ENCODE measurements around the gene APH1B.
A peak's percentile ranks its signal among the peaks of the same experiment; 100 is the strongest.
"Not testable (repeated sequence)": the region's sequence is repeated elsewhere in the genome, so short reads cannot be mapped to it uniquely, and the experiment has no call there.

Gene APH1B

GRCh38 chr15:63301088-63301487 is 23.7 kb downstream of the APH1B start:
- DNase-seq = no peak

- no peak for DNase-seq
Measured at GRCh38 chr15:63305260-63305659, 27.9 kb downstream of the APH1B start.

- peak; percentile 4 for DNase-seq
Measured at GRCh38 chr15:63306492-63307073, 29.2 kb downstream of the APH1B start.

GRCh38 chr15:63308491-63308890 is 31.1 kb downstream of the APH1B start:
- DNase-seq = no peak

GRCh38 chr15:63308947-63309346 is 31.5 kb downstream of the APH1B start:
- DNase-seq = no peak

GRCh38 chr15:63310646-63311045 is 33.2 kb downstream of the APH1B start:
- DNase-seq = no peak

- DNase-seq = no peak
Measured at GRCh38 chr15:63312286-63312685, 34.9 kb downstream of the APH1B start.

GRCh38 chr15:63313825-63314224 is 36.4 kb downstream of the APH1B start:
- no peak for DNase-seq

DNA sequence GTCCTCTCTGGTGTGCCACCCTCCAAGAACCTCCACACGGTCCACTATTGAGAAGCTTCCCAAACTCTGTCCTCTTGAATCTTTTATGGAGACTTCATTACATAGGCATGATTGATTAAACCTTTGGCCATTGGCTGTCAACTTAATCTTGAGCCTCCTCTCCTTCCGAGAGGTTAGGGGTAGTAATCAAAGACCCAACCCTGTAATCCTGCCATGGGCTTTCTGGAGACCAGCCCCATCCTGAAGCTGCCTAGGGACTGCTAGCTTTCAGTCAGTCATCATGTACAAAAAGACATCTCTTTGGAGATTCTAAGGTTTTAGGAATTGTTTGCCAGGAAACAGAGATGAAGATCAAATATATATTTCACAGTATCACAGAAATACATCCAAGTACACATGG is 37.0 kb downstream of the APH1B start:
- no peak for DNase-seq

- DNase-seq = no peak
Measured at GRCh38 chr15:63318344-63318743, 40.9 kb downstream of the APH1B start.

GRCh38 chr15:63319065-63319464 is 41.7 kb downstream of the APH1B start:
- no peak for DNase-seq

DNA sequence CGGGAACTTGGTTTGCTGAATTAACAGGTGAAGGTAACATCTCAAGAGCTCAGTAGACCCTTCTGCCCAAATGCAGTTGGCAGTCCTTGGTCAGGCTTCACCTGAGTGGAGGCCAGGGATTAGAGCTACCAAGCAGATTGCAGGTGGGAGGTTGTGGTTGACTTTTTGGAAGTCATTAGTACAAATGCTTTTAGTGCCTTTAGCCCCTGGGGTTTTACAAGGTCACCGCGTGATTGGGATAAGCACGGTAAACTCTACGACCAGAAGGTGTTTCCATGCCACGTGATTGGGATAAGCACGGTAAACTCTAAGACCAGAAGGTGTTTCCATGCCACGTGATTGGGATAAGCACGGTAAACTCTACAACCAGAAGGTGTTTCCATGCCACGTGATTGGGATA is 43.0 kb downstream of the APH1B start:
- not testable (repeated sequence) for DNase-seq

DNA sequence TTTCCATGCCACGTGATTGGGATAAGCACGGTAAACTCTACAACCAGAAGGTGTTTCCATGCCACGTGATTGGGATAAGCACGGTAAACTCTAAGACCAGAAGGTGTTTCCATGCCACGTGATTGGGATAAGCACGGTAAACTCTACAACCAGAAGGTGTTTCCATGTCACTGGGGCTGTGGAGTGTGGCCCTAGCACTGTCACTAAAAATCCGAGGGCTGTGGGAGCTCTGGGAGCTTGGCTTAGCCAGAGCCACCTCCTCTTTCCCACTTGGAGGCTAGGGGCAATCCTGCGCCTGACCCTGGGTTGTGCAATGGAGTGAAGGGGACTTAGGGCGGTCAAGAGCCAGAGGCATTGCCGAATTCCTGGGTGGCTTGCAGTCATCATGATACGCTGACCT is 43.6 kb downstream of the APH1B start:
- DNase-seq = not testable (repeated sequence)

DNA sequence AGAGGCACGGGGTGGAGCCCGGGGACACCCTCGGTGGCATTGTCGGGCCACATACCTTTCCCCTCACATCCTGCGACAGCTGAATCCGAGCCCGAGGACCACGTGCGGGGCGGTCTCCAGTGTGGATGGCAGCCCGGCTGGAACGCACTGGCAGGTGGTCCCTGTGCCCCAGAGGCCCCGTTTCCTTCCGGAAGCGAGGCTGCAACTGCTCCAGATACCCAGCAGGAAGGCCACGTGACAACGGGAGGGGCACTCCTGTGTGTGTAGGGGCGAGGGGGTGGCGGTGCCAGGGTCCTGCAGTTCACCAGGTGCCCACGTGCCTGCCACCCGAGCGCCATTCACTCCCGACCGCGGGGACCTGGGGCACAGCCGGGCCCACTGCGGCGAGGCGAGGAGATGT is 44.1 kb downstream of the APH1B start:
- no peak for DNase-seq

GRCh38 chr15:63322541-63322940 is 45.1 kb downstream of the APH1B start:
- DNase-seq = no peak

DNA sequence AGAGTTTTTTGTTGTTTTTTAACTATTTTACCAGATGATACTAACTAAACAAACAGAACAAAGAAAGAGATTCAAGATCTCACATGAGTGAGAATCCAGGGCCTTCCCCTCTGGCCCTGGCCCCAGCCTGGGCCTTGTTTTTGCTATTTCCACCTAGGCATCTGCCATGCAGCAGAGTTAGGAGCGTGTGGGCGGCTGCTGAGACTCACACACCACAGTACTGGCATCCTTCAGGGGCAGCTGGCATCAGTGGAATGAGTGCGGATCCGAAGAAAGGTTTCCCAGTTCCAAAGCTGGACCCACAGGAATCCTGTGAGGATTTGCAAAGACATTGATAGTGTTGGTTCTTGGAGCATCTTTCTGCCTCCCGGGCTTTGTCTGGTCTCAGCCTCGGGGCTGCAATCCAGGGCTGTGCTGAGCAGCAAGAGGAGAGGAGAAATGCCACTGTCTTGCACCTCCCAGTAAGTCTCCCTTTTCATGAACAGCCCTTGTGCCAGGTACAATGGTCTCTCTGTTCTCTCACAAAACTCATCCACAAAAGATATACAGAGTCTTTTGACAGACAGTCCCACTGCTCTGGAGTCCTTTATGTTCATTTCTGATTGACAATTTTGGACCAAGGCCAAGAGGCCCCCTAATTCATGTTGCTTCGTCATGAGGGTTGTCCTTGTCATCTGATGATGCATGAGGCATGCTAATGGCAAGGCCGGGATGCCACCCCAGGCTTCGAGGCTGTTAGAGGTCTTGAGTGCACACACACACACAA is 46.6 kb downstream of the APH1B start:
- no peak for DNase-seq

- no peak for DNase-seq
Measured at GRCh38 chr15:63324770-63325169, 47.4 kb downstream of the APH1B start.

- DNase-seq = no peak
Measured at GRCh38 chr15:63327648-63328421, 50.4 kb downstream of the APH1B start.

- no peak for DNase-seq
Measured at GRCh38 chr15:63329567-63330350, 52.4 kb downstream of the APH1B start.

DNA sequence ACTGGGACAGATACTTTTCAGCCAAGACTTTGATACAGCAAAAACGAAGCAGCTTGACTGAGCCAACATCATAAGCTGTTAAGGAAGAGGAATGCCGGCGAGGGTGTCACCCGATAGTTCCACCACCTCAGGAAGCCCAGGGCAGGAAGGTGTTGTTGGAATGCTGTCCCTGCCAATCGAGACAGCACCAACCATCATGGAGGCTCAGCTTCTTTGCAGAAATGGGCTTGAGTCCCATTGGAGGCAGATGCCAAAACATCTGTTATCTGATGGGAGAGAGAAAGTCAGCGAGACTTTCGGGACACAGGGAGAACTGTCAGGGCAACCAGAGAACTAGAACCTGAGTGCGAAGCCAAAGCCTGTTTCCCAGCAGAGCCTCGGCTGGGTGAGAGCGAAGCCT is 53.5 kb downstream of the APH1B start:
- no peak for DNase-seq

- no peak for DNase-seq
Measured at GRCh38 chr15:63331456-63331855, 54.1 kb downstream of the APH1B start.

DNA sequence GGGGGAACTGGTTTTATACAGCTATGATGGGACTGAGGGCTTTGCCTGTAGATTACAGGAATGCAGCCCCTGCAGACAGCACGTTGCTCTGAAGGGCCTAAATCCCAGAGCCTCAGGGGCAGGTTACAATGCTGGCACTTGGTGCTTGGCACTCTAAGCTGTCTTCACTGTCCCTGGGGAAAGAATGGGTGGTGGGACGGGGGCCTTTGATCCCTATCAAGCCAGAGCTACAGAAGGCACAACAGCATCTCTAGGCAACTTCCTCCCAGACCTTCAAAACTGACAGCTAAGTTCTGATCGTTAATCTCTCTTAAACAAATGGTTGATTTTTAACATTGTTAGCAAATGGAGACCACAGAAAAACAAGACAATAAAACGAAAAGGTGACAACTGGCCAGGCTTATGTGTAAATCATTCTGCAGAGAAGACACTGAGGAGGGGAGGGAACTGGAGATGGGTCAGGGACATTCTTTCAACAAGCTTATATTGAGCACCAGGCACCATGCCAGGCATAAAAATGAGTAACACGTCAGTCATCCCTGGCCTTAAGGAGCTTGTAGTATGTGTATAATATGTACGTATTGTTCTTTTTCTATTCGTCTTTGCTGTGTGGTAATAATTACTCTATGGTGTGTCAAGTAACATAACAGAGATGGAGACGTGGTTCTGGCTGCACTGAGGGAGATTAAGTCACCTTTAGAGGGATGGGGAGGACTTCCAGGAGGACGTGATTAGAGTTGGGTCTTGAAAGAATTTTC is 55.1 kb downstream of the APH1B start:
- no peak for DNase-seq

All from NCI-H1694 (cell line).